AG09309 (cell line): ENCODE results near the gene EPHA6.
"Not testable (repeated sequence)": the region's sequence is repeated elsewhere in the genome, so short reads cannot be mapped to it uniquely, and the experiment has no call there.

Experiments
- DNase-seq: peaks from one replicate; pipeline ENCODE4 v3.0.0-alpha.2; 2010; ENCODE audit warnings: low read depth
- H3K4me3 ChIP-seq: 2 replicates; pipeline ENCODE4 v1.5.1; 2011; ENCODE audit warnings: mild to moderate bottlenecking, low read depth, low read length, moderate library complexity; ENCODE audit not compliant: control insufficient read depth
- CTCF ChIP-seq: IDR thresholded peaks from 2 replicates; pipeline ENCODE4 v1.5.1; 2011; ENCODE audit warnings: mild to moderate bottlenecking, low read depth, low read length, inconsistent platforms; ENCODE audit not compliant: insufficient read depth, control insufficient read depth; ENCODE audit errors: missing control alignments

Gene EPHA6

GRCh38 chr3:97010881-97011657 is 196.7 kb downstream of the EPHA6 start:
- H3K4me3 ChIP-seq = no peak overlapping the region
- DNase-seq = no peak
- no peak for TF ChIP-seq CTCF

GRCh38 chr3:97021778-97022177 is 207.4 kb downstream of the EPHA6 start:
- DNase-seq = no peak
- H3K4me3 ChIP-seq = no peak overlapping the region
- no peak for TF ChIP-seq CTCF

- H3K4me3 ChIP-seq, DNase-seq: not testable (repeated sequence)
These were observed 211.2 kb downstream of the EPHA6 start for GRCh38 chr3:97025612-97026011.

- TF ChIP-seq CTCF = no peak
- H3K4me3 ChIP-seq = no peak overlapping the region
- DNase-seq = no peak
These were observed 215.6 kb downstream of the EPHA6 start for GRCh38 chr3:97029972-97030371.

- no peak for TF ChIP-seq CTCF
- DNase-seq = no peak
- H3K4me3 ChIP-seq = no peak overlapping the region
These were observed 223.0 kb downstream of the EPHA6 start for GRCh38 chr3:97037294-97037943.

GRCh38 chr3:97043411-97043810 is 229.0 kb downstream of the EPHA6 start:
- no peak for DNase-seq
- no peak for TF ChIP-seq CTCF
- no peak overlapping the region for H3K4me3 ChIP-seq

GRCh38 chr3:97057365-97057764 is 243.0 kb downstream of the EPHA6 start:
- DNase-seq = no peak
- no peak for TF ChIP-seq CTCF
- no peak overlapping the region for H3K4me3 ChIP-seq
